GM18951 (cell line): ENCODE measurements around the gene KCNK2.
"Not testable (repeated sequence)": the region's sequence is repeated elsewhere in the genome, so short reads cannot be mapped to it uniquely, and the experiment has no call there.

ENCODE experiments used
- POLR2A ChIP-seq: IDR thresholded peaks from 4 replicates; pipeline ENCODE4 v1.6.1; 2011; ENCODE audit warnings: mild to moderate bottlenecking; ENCODE audit not compliant: insufficient read length, insufficient read depth; ENCODE audit errors: extremely low read depth
- in situ Hi-C: fragments of 300-500 bp; cut with MboI; formaldehyde crosslinking; loops from one replicate; pipeline ENCODE4 v1.12.0; 2022; ENCODE audit warnings: low sequenced_read_pairs, mixed read lengths, inconsistent platforms; ENCODE audit not compliant: unreplicated experiment

The KCNK2 gene

DNA sequence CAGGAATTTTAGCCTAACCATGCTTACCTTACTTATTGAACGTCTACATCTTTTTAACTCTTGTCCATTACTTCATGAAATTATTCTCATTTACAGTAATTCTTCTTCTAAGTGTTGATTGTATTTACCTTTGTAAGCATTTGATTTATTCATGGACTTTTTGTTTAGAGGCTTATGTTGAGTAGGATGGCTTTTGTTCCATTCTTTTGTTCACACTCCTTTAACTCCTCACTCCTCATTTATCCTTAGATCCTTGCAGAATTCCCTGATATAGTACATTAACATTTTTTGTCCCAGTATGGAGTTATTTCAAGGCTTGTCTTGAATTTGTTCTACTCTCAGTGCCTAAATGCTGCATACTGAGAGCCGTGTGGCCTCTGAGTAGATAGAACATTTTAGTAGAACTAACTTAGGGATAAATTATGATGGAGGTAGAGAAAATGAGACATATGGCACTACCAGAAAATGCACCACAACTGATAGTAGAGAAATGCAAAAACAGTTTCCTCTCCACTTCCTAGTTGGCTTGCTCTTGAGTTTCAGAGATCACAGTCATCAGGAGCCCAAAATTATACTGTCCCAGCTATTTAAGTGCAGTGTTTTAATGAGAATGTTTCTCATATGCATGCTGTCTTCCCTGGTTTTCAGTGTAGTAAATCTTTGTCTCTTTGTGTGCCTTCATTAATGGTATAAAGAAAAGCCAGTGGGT is 69.5 kb downstream of the KCNK2 start:
- no peak for TF ChIP-seq POLR2A
- in situ Hi-C loops, result no loop called here

DNA sequence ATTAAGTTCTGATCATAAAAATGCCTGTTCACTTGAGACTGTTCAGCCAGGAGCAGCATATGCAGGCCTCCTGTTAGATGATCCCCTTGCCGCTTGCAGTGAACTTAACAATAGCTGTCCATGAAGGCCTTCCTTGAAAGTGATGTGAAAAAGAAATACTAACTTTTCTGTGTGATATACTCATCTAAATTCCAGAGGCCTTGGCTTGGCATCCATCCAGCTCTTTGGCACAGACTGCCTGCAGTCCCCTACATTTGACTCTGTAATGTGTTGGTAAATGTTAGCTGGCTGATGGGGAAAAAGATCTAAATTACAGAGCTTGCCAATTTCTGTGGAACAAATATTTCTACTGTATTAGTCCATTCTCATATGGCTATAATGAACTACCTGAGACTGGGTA is 73.7 kb downstream of the KCNK2 start:
- in situ Hi-C loops, result no loop called here
- TF ChIP-seq POLR2A, result no peak

DNA sequence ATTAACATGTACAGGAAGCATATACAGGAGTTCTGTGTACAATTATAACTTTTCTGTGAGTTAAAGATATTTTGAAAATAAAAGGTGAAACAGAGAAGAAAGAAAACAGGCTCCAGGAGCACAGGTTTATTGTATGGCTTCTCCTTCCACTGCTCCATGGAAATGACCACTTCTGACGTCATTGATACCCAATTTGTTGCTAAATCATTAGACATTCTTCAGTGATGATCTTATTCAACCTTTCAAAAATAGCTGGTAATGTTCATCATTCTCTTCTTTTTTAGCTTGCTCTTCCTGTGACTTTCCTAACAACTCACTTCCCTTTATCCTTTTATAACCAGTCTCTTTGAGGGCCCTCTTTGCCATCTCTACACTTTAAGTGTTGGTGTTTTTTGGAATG is 77.8 kb downstream of the KCNK2 start:
- no peak for TF ChIP-seq POLR2A
- in situ Hi-C loops, result no loop called here

DNA sequence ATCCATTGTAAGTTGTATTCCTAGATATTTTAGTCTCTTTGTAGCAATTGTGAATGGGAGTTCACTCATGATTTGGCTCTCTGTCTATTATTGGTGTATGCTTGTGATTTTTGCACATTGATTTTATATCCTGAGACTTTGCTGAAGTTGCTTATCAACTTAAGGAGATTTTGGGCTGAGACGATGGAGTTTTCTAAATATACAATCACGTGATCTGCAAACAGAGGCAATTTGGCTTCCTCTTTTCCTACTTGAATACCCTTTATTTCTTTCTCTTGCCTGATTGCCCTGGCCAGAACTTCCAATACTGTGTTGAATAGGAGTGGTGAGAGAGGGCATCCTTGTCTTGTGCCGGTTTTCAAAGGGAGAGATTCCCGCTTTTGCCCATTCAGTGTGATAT is 80.6 kb downstream of the KCNK2 start:
- in situ Hi-C loops, result not testable (repeated sequence)

DNA sequence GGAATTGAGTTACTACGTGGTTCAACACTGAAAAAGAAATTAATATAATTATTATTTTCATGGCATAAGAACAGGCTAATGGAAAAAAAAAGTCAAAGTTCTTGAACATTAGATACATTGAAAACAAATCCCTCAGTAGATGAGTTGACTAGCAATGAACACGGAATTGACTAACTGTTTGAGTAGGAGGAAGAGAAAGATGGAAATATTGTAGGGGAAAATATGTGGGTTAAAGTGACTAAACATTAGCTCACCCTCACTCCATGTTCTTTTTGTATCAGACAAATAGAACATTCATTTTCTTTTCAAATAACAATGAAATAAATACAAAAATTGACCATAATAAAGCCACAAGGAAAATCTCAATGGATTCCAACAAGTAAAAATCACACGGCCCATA is 84.3 kb downstream of the KCNK2 start:
- no peak for TF ChIP-seq POLR2A
- in situ Hi-C loops, result no loop called here

DNA sequence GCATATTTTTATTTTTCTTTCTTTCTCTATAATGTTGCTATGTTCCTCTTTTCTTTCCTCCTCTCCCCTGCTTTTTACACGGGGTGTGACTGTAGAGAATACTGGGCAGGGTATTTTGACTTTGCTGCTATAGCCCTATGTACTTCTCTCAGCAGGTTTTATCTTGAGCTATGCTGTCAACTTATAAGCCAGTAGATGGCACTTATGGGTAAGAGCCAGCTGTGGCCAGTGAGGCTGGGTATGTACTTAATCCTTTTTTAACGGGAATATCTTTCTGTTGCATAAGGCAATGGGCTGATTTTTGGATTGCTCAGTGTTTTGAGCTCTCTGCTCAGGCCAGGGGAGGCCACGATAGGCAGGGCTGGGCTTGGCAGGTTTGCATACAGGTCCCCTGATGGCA is 99.0 kb downstream of the KCNK2 start:
- TF ChIP-seq POLR2A, result no peak
- in situ Hi-C loops, result no loop called here

DNA sequence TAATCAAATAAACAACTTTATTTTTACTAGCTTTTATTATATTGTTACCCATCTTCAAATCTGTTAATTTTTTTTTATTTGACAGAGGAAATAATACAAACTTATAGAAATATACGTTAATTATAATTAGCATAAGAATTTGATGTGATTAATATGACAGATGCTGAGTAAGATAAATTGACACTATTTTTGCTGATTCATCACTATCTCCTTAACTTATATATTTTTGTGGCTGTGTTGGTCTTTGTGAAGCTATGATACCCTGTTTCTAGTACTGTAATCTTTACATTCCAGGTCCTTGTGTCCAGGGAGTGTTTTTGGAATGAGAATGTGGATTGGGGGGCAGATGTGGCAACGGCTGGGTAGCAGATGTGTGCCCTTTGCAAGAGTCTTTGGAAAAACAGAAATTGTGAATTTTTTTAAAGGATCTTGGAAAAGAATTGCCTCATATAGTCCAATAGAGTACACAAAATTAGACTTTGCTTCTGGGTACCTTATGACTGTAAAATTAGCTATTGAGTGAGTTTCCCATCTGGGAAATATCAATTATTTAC is 102.6 kb downstream of the KCNK2 start:
- in situ Hi-C loops, result no loop called here
- no peak for TF ChIP-seq POLR2A

DNA sequence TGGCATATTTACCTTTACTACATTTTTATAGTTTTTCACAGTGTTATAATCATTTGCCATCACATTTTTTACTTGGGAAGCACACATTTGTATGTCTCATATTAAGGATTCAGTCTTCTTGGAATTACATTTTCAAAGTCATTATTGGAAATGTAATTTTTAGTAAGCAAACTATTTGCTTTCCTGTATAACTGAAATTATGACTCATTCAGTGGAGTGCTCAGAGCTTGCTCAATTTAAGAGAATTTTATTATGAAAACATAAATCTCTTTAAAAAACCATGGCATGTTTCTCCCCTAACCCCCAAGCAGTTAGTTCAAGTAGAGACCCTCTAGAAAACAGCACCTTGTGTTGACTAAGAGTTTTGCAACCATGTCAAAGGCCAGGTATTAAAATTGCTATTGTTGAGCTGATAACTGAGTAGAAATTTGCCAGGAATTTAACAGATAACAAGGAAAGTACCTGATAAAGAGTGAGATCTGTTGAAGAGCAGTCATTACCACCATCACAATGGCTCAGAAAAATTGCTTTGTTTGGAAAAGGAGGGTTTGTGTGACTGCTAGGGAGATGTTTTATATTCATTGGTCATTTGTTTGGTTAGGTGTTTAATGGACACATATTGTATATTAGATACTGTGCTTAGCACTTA is 105.9 kb downstream of the KCNK2 start:
- TF ChIP-seq POLR2A, result no peak
- in situ Hi-C loops, result no loop called here

DNA sequence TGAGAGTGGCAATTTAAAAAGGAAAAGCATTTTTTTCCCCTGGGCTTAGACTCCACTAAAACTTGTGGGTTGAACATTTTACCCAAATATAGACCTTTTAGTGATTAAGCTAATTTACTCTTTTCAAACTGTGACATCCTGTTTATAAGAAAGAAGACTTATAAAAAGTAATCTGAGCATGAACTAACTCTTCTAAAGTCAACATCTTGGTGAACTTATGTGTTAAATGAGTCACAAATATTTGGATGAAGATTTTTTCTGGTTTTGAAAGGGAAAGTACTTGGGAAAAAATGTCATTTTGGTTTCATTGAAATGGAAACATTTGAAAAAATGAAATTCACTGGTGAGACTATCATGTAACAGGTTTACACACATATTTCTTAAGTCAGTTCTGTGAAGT is 109.8 kb downstream of the KCNK2 start:
- no peak for TF ChIP-seq POLR2A
- in situ Hi-C loops, result no loop called here

DNA sequence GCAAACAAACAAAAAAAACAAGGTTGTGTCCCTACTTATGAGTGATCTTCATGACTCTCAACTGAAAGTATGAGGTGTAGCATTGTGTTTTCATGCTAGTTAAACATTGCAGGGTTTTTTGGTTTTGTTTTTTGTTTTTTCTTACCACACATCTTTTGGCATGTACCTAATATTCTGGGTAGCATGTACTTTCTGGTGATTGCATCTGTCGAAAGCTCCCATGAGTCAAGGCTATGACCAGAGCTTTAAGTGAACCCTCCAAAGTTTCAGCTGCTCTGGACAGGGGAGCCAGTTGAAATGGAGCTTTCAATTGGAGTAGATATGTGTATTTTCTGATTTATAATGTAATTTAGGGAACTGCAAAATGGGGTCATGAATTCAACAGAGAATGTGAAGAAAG is 115.5 kb downstream of the KCNK2 start:
- TF ChIP-seq POLR2A, result no peak
- in situ Hi-C loops, result no loop called here

DNA sequence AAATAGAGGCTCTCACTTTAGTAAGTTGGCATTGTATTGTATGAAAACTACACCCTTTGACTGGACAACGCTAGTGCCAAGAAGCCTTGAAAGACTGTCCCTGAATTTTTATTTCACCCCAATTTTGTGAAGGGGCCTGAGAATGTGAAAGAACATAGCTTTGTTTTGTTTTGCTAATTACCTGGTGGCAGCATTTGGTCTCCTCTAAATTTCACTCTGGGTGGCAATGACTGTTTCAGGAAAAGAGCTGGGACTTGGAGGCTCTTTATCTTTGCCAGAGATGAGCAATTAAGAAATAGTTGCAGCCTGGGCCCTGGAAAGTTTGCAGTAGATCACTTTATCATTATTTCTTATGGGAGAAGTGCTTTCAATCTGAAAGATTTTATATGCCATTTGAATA is 117.6 kb downstream of the KCNK2 start:
- in situ Hi-C loops, result no loop called here
- TF ChIP-seq POLR2A, result no peak

DNA sequence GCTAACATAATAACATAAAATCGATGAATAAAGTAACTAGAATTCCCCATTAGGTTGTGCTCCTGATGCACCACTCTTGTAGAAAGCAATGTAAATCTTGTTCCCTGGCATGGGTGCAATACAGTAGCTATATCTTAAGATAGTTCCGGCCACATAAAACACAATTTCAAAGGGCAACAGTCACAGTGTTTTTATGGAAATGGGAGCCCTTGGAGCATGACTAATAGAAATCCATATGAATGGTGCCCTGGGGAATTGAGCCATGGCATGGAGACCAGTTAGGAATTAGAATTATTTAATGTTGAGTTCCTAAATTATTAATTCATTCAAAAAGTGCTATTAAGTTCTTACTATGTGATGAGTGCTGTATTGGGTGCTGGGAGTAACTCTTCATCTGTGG is 118.7 kb downstream of the KCNK2 start:
- no peak for TF ChIP-seq POLR2A
- in situ Hi-C loops, result no loop called here

DNA sequence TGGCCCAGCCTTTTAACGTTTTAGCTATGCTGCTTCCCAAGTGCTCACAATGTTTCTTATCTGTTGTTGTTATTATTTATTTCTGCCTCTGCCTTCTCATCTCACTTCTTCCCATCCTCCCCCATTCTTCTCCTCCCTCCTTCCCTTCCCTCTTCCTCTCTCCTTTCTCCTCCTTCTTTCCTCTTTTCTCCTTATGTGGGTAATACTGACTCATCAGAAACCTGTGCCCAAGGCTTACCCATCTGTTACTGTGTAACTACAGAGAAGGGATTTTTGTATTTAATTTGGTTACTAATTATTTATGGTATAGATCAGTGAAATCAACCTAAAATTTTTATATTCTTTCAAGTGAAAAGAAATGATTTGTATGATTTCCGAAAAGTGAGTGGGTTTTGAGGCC is 120.3 kb downstream of the KCNK2 start:
- no peak for TF ChIP-seq POLR2A
- in situ Hi-C loops, result no loop called here

DNA sequence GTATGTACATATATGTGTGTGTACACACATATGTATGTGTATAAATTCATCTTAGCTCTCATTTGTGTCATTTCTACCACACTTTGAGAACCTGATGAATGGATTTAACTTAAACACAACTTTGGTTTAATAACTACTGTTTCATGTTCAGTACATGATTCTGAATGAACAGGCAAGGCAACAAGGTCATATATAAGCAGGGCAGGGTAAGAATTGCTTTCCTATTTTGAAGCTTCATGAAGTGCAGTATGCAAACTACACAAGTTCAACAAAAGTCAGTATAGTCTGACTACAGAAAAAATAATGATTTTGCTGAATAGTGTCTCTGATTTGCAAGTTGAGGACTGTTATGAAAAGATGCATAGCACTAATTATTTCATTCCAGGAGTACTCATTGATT is 127.6 kb downstream of the KCNK2 start:
- TF ChIP-seq POLR2A, result no peak
- in situ Hi-C loops, result no loop called here
